HG03135 (cell line): ENCODE measurements around the gene PTPRN2.

ENCODE experiments used
- ATAC-seq: cut with Tn5 transposase; IDR thresholded peaks from one replicate; pipeline ENCODE4 v1.9.1; 2021; ENCODE audit warnings: mild to moderate bottlenecking, moderate library complexity; ENCODE audit not compliant: unreplicated experiment

PTPRN2 gene

GRCh38 chr7:158292948-158293347 is 294.7 kb downstream of the PTPRN2 start:
- ATAC-seq = no peak

GRCh38 chr7:158291998-158292397 is 295.6 kb downstream of the PTPRN2 start:
- ATAC-seq = no peak

GRCh38 chr7:158289761-158290523 is 297.7 kb downstream of the PTPRN2 start:
- ATAC-seq = no peak

GRCh38 chr7:158289231-158289630 is 298.4 kb downstream of the PTPRN2 start:
- no peak for ATAC-seq

- ATAC-seq = no peak
Measured at GRCh38 chr7:158286210-158286609, 301.4 kb downstream of the PTPRN2 start.

- ATAC-seq = no peak
Measured at GRCh38 chr7:158285383-158285770, 302.2 kb downstream of the PTPRN2 start.

- ATAC-seq = no peak
Measured at GRCh38 chr7:158284617-158285382, 302.8 kb downstream of the PTPRN2 start.

GRCh38 chr7:158284121-158284520 is 303.5 kb downstream of the PTPRN2 start:
- no peak for ATAC-seq

- no peak for ATAC-seq
Measured at GRCh38 chr7:158283016-158283974, 304.3 kb downstream of the PTPRN2 start.

- no peak for ATAC-seq
Measured at GRCh38 chr7:158282461-158283001, 305.1 kb downstream of the PTPRN2 start.

- ATAC-seq = no peak
Measured at GRCh38 chr7:158281441-158281840, 306.2 kb downstream of the PTPRN2 start.

GRCh38 chr7:158280448-158281144 is 307.0 kb downstream of the PTPRN2 start:
- no peak for ATAC-seq

- ATAC-seq = no peak
Measured at GRCh38 chr7:158279539-158280447, 307.8 kb downstream of the PTPRN2 start.

GRCh38 chr7:158278745-158279320 is 308.8 kb downstream of the PTPRN2 start:
- ATAC-seq = no peak

GRCh38 chr7:158277219-158278141 is 310.1 kb downstream of the PTPRN2 start:
- ATAC-seq = no peak

GRCh38 chr7:158276414-158277218 is 311.0 kb downstream of the PTPRN2 start:
- ATAC-seq = no peak
